Measurements from ENCODE around the gene ABL1. TPM values are rescaled to one million over a fixed set of nuclear protein-coding genes. Genes with fewer than 3 reads are reported as not detected.

Gene ABL1
- total RNA-seq, result 79.0 and 84.0 TPM in 2 replicates

GRCh38 chr9:130834371-130835336 lies at the start of gene ABL1:
ABL1 (plus strand) TSS chr9:130835254; CDS start chr9:130835447, 193 bp downstream.

DNA sequence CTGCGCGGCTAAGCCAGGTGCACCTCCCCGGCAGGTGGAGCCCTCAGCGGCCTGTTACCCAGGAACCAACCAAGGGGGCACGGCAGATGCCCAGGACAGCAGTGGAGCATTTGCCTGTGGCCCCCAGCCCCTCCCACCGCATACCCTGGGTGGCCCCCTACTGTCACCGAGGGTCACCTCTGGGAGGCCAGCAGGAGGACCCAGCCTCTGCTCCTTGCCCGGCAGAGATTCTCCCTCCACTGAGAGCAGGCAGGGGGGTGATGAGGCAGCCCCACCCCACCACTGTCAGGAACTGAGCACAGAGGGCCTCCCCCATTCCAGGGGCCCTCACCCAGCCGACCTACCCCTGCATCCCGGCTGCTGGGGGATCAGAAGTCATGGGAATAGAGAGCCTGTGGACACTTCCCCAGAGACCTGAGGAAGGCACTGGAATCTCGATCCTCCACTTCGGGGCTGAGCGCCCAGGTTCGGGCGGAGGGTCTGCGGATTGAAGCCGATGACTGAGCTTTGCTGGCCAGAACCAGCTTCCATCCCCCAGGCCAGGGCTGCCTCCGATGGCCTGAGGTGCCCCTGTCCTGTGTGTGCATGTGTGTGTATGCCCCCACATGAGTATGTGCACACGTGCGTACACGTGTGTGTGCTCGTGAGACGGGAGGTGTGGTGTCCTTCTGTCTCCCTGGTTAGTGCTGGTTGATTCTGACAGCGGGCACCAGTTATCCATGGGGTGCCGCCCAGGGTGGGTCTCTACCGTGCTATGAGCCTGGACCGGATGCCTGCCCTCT lies 61.4 kb downstream of the ABL1 start, which contains the start of gene QRFP:
Gene QRFP, minus strand, starts transcription at position 580 of the 782 bp plus-strand sequence. CDS start 2,974 bp downstream, outside the sequence.

Other genes starting within 250 kb of the ABL1 start
- gene PRDM12, start 170.7 kb upstream of the ABL1 start, total RNA-seq, result 0.14 TPM in 1 of 2 replicates, not detected in the other
- 49.1 and 54.1 TPM in 2 replicates for gene EXOSC2, start 141.5 kb upstream of the ABL1 start, total RNA-seq
- gene QRFP, start 61.6 kb downstream of the ABL1 start, total RNA-seq, result not detected in 2 replicates
- gene FIBCD1, start 104.0 kb downstream of the ABL1 start, total RNA-seq, result not detected in 2 replicates
- 0.13 and 0.22 TPM in 2 replicates for gene LAMC3, start 173.9 kb downstream of the ABL1 start, total RNA-seq

All from thoracic aorta endothelial cell (primary cell).